Activated CD8-positive, alpha-beta memory T cell treated with anti-CD3 and anti-CD28 coated beads, Interleukin-2, amount 10 ng/mL, durations not matched to agents 7 days and 5 days (primary cell): ENCODE measurements around the gene GRM4. TPM values are rescaled to one million over a fixed set of nuclear protein-coding genes. Genes with fewer than 3 reads are reported as not detected.

Source experiments
- ATAC-seq: fragments of 150-1000 bp; cut with Tn5 transposase; one replicate; pipeline ENCODE4 v1.10.0; 2021; ENCODE audit warnings: moderate library complexity
- CTCF ChIA-PET: fragments of 350-600 bp; sonication (Branson Sonifier 250); formaldehyde crosslinking; loops from one replicate; lab custom pipeline; 2021; ENCODE audit warnings: antibody characterized with exemption; lab: Charles Lee
- DNase-seq: peaks from one replicate; pipeline ENCODE4 v3.0.0-alpha.2; 2020
- H3K27ac Mint-ChIP-seq: one replicate; pipeline ENCODE4 v1.8.0; 2021; ENCODE audit warnings: mild to moderate bottlenecking, mixed read lengths
- H3K27me3 Mint-ChIP-seq: one replicate; pipeline ENCODE4 v1.8.0; 2021; ENCODE audit warnings: mixed read lengths
- H3K36me3 Mint-ChIP-seq: one replicate; pipeline ENCODE4 v1.8.0; 2021; ENCODE audit warnings: mild to moderate bottlenecking, mixed read lengths
- H3K4me1 Mint-ChIP-seq: one replicate; pipeline ENCODE4 v1.8.0; 2021; ENCODE audit warnings: mixed read lengths
- H3K4me3 Mint-ChIP-seq: one replicate; pipeline ENCODE4 v1.8.0; 2021; ENCODE audit warnings: mild to moderate bottlenecking, moderate library complexity, mixed read lengths
- H3K9me3 Mint-ChIP-seq: one replicate; pipeline ENCODE4 v1.8.0; 2022; ENCODE audit warnings: low read depth, mixed read lengths
- total RNA-seq, 2 experiments: library from RNA; stranded (reverse); gene quantifications; one replicate each; pipeline ENCODE4 v1.2.3, GENCODE V29; 2021

The GRM4 gene
- total RNA-seq, 2 experiments from 2014 or later, result not detected

- H3K27ac Mint-ChIP-seq, result no peak overlapping the region
- H3K27me3 Mint-ChIP-seq, result peaks cover 22% of the 10 kb centered on the region
- H3K9me3 Mint-ChIP-seq, result no peaks in the 10 kb centered on the region
- ATAC-seq (no peak), DNase-seq (no peak)
- no peaks in the 10 kb centered on the region for H3K4me1 Mint-ChIP-seq
- H3K36me3 Mint-ChIP-seq, result no peaks in the 10 kb centered on the region
- CTCF ChIA-PET, result interaction anchor here (0.7 to 0.8 kb wide), 2 partner anchors 73 to 543 kb away, joined by 3 to 4 read pairs; no protein-coding TSS in a partner anchor
- H3K4me3 Mint-ChIP-seq, result no peak overlapping the region
Observed at GRCh38 chr6:34128045-34128444, 17.8 kb downstream of the GRM4 start.

- ATAC-seq, result no peak
- no peaks in the 10 kb centered on the region for H3K9me3 Mint-ChIP-seq
- no peak for DNase-seq
- H3K4me3 Mint-ChIP-seq, result no peak overlapping the region
- peaks cover 11% of the 10 kb centered on the region for H3K27me3 Mint-ChIP-seq
- H3K36me3 Mint-ChIP-seq, result no peaks in the 10 kb centered on the region
- CTCF ChIA-PET, result interaction anchor here (0.8 to 1.8 kb wide), 2 partner anchors 11 to 29 kb away, joined by 3 to 4 read pairs; no protein-coding TSS in a partner anchor
- no peak overlapping the region for H3K27ac Mint-ChIP-seq
- H3K4me1 Mint-ChIP-seq, result no peaks in the 10 kb centered on the region
Observed at GRCh38 chr6:34126419-34126818, 19.5 kb downstream of the GRM4 start.

- Mint-ChIP-seq H3K36me3 (no peaks in the 10 kb centered on the region), H3K4me3 (no peak overlapping the region), H3K27ac (no peak overlapping the region), H3K27me3 (peaks cover 6% of the 10 kb centered on the region), H3K9me3 (no peaks in the 10 kb centered on the region), H3K4me1 (peaks cover 2% of the 10 kb centered on the region)
- DNase-seq (no peak), ATAC-seq (no peak)
- CTCF ChIA-PET, result interaction anchor here (1.8 kb wide), 1 partner anchor 29 kb away, joined by 4 read pairs; no protein-coding TSS in a partner anchor
Observed at GRCh38 chr6:34125939-34126338, 19.9 kb downstream of the GRM4 start.

GRCh38 chr6:34120953-34121675 is 24.8 kb downstream of the GRM4 start:
- DNase-seq (peak; percentile 44), ATAC-seq (peak; percentile 58)
- H3K9me3 Mint-ChIP-seq, result no peaks in the 10 kb centered on the region
- no peak overlapping the region for H3K27ac Mint-ChIP-seq
- H3K4me1 Mint-ChIP-seq, result peaks cover 6% of the 10 kb centered on the region
- H3K27me3 Mint-ChIP-seq, result peaks cover 4% of the 10 kb centered on the region
- CTCF ChIA-PET, result no interaction called here
- H3K4me3 Mint-ChIP-seq, result no peak overlapping the region
- no peaks in the 10 kb centered on the region for H3K36me3 Mint-ChIP-seq

DNA sequence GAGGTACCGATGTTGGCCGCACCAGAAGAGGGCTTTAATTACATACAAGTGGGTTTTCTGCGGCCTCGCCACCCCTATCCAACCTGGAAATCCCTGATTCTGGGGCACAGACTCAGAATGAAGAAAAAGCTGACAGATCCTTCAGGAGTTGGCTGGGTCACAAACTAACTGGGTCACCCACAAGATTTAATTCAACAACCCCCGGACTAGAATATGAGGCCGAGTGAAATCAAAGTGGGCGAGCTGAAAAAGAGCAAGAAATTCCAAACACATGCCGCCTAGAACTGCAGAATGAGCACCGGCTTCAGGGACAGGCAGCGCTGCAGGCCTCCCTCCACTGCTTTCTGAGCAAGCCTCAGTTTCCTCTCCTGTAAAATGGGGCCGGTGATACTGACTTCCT is 30.0 kb downstream of the GRM4 start:
- no peak for DNase-seq
- peaks cover 28% of the 10 kb centered on the region for H3K27me3 Mint-ChIP-seq
- peaks cover 3% of the 10 kb centered on the region for H3K4me1 Mint-ChIP-seq
- CTCF ChIA-PET, result no interaction called here
- H3K9me3 Mint-ChIP-seq, result no peaks in the 10 kb centered on the region
- no peak for ATAC-seq
- no peak overlapping the region for H3K4me3 Mint-ChIP-seq
- no peaks in the 10 kb centered on the region for H3K36me3 Mint-ChIP-seq
- H3K27ac Mint-ChIP-seq, result no peak overlapping the region

GRCh38 chr6:34115403-34115795 is 30.5 kb downstream of the GRM4 start:
- CTCF ChIA-PET, result no interaction called here
- Mint-ChIP-seq H3K27ac (no peak overlapping the region), H3K27me3 (peaks cover 29% of the 10 kb centered on the region)

DNA sequence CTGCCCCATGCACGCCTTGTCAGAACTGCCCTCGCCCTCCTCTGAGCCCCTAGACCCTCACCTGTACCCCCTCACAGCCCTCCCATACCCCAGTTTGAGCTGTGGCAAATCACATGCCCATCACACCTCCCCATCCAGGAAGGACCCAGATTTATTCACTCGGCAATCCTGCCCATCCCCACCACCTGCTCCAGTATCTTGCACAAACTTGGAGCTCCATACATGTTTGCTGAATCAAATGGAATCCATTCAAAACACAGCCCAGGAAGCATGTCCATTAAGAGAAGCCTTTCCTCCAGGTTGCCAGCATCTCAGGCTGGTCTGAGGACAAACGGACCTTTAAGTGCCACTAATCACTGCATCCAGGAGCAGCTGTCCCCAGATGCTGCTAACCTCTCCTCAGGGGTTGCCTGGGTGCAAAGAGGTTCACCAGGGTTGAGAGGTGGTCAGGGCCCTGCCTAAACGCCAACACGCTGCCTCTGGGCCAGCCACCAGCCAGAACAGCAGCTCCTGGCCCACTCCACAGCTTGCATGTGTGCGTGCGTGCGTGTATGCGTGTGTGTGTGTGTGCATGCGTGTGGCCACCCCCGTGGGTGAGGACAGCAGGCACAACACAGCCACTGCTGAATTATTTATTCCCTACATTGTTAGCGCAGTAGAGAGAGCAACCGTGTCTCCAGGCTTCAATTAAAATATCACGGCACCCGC is 31.0 kb downstream of the GRM4 start:
- no peaks in the 10 kb centered on the region for H3K4me1 Mint-ChIP-seq
- H3K27me3 Mint-ChIP-seq, result peaks cover 29% of the 10 kb centered on the region
- ATAC-seq, result no peak
- CTCF ChIA-PET, result no interaction called here
- no peak overlapping the region for H3K27ac Mint-ChIP-seq
- H3K9me3 Mint-ChIP-seq, result no peaks in the 10 kb centered on the region
- no peak for DNase-seq
- no peaks in the 10 kb centered on the region for H3K36me3 Mint-ChIP-seq
- H3K4me3 Mint-ChIP-seq, result no peak overlapping the region

More at GRCh38 chr6:34115403-34115795, 30.5 kb downstream of the GRM4 start:
- no peaks in the 10 kb centered on the region for H3K36me3 Mint-ChIP-seq
- ATAC-seq (no peak), DNase-seq (no peak)
- peaks cover 1% of the 10 kb centered on the region for H3K4me1 Mint-ChIP-seq
- H3K4me3 Mint-ChIP-seq, result no peak overlapping the region
- H3K9me3 Mint-ChIP-seq, result no peaks in the 10 kb centered on the region

DNA sequence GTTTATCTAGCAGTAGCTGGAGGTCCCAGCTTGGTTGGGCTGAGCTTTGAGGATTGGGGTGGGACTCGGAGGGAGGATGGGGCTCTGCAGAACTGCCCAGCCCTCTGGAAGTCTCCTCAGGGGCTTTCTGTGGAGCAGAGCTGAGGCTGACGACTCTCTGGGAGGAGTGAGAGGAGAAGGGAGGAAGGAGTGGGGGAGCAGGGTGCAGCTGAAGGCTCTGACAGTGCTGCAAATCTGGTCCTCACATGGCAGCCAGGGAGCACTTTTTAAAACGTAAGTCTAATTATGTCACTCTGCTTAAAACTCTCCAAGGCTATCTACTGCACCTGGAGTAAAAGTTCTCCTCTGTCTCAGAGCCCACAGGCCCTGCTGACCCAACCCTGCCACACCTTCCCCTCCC is 32.4 kb downstream of the GRM4 start:
- H3K27me3 Mint-ChIP-seq, result peaks cover 29% of the 10 kb centered on the region
- DNase-seq (no peak), ATAC-seq (no peak)
- no peaks in the 10 kb centered on the region for H3K4me1 Mint-ChIP-seq
- no peaks in the 10 kb centered on the region for H3K9me3 Mint-ChIP-seq
- no peaks in the 10 kb centered on the region for H3K36me3 Mint-ChIP-seq
- no peak overlapping the region for H3K4me3 Mint-ChIP-seq
- no peak overlapping the region for H3K27ac Mint-ChIP-seq
- CTCF ChIA-PET, result no interaction called here

DNA sequence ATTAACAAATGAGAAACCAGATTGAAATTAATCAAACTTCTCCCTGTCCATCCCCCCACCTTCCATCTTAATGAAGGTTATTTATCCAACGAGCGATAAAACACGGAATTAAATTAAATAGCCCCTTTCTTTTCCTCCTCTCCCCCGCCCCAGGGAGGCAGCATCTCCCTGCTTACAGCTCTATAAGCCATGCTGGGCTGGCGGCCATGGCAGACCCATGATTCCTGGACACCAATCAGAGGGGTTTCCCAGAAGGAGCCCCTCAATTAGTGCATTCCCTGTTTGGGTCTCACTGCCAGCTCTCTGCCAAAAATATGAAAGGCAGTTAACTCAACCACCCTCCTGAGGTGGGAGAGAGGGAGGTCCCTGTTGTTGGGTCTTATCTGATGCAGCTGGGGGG is 33.8 kb downstream of the GRM4 start:
- DNase-seq (no peak), ATAC-seq (no peak)
- CTCF ChIA-PET, result interaction anchor here (0.9 kb wide), 1 partner anchor 85 kb away, joined by 3 read pairs; no protein-coding TSS in a partner anchor
- H3K27me3 Mint-ChIP-seq, result peaks cover 29% of the 10 kb centered on the region
- no peak overlapping the region for H3K4me3 Mint-ChIP-seq
- H3K9me3 Mint-ChIP-seq, result no peaks in the 10 kb centered on the region
- no peaks in the 10 kb centered on the region for H3K36me3 Mint-ChIP-seq
- H3K4me1 Mint-ChIP-seq, result no peaks in the 10 kb centered on the region
- no peak overlapping the region for H3K27ac Mint-ChIP-seq

DNA sequence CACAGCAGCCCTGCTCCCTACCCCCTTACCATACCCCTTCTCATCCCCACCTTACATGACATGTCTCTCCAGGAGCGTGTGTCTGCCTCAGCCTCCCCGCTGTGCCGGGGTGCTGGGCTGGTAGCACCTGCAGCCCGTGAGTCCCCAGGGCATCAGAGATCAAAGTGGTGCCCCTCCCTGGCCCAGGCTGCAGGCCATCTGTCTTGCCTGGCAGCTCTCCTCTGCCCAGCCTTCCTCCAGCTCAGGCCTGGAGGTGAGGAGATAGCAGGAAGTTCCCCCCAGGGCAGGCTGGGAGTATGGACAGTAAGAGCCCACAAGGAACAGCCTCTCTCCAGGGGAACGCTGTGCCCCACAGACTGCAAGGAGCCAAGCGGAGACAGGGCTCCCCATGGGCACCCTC is 35.3 kb downstream of the GRM4 start:
- H3K4me1 Mint-ChIP-seq, result no peaks in the 10 kb centered on the region
- H3K27ac Mint-ChIP-seq, result no peak overlapping the region
- no peaks in the 10 kb centered on the region for H3K9me3 Mint-ChIP-seq
- H3K4me3 Mint-ChIP-seq, result no peak overlapping the region
- no peak for ATAC-seq
- DNase-seq, result no peak
- peaks cover 30% of the 10 kb centered on the region for H3K27me3 Mint-ChIP-seq
- H3K36me3 Mint-ChIP-seq, result no peaks in the 10 kb centered on the region
- CTCF ChIA-PET, result no interaction called here

DNA sequence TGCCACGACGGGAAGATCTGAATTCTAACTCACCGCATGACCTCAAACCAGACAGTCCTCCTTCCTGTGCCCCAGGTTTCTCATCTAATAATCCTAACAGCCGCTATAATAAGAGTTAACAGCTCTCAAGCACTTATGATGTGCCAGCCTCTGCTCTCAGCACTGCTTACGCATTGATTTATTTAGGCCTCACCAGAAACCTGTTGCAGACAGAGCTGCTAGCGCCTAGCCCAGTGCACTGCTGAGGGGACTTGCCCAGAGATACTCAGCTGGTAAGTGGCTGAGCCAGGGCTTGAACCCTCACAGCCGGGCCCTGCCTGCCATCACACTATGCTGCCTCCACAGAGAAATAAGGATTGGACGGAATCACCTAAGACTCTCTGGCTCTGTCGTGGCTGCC is 37.7 kb downstream of the GRM4 start:
- Mint-ChIP-seq H3K27me3 (peaks cover 25% of the 10 kb centered on the region), H3K9me3 (no peaks in the 10 kb centered on the region), H3K36me3 (no peaks in the 10 kb centered on the region), H3K4me3 (no peak overlapping the region), H3K27ac (no peak overlapping the region), H3K4me1 (no peaks in the 10 kb centered on the region)
- DNase-seq (no peak), ATAC-seq (no peak)
- CTCF ChIA-PET, result no interaction called here

- Mint-ChIP-seq H3K27me3 (peaks cover 26% of the 10 kb centered on the region), H3K36me3 (no peaks in the 10 kb centered on the region), H3K9me3 (no peaks in the 10 kb centered on the region), H3K4me3 (no peak overlapping the region), H3K4me1 (no peaks in the 10 kb centered on the region), H3K27ac (no peak overlapping the region)
- no peak for ATAC-seq
- CTCF ChIA-PET, result no interaction called here
- DNase-seq, result no peak
Observed at GRCh38 chr6:34106900-34107299, 39.0 kb downstream of the GRM4 start.

DNA sequence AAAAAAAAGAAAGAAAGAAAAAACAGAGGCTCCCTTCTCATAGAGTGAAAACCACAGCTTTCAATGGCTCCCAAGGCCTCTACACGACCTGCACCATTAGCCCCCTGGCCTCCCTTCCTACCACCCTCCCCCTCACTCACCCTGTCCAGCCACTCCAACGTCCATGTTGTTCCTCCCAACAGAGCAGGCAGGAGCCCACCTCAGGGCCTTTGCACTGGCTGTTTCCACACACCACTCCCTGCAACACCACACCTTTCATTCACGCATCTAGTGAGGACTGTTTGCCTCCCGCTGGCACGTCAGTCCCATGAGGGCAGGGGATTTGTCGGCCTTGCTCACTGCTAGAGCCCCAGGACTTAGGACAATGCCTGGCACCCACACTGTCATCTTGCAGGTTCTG is 39.5 kb downstream of the GRM4 start:
- CTCF ChIA-PET, result no interaction called here
- H3K4me1 Mint-ChIP-seq, result no peaks in the 10 kb centered on the region
- no peak overlapping the region for H3K4me3 Mint-ChIP-seq
- H3K9me3 Mint-ChIP-seq, result no peaks in the 10 kb centered on the region
- no peaks in the 10 kb centered on the region for H3K36me3 Mint-ChIP-seq
- DNase-seq (no peak), ATAC-seq (no peak)
- peaks cover 26% of the 10 kb centered on the region for H3K27me3 Mint-ChIP-seq
- H3K27ac Mint-ChIP-seq, result no peak overlapping the region

- DNase-seq, result no peak
- H3K36me3 Mint-ChIP-seq, result no peaks in the 10 kb centered on the region
- H3K4me1 Mint-ChIP-seq, result no peaks in the 10 kb centered on the region
- H3K27me3 Mint-ChIP-seq, result peaks cover 20% of the 10 kb centered on the region
- no peak overlapping the region for H3K27ac Mint-ChIP-seq
- H3K4me3 Mint-ChIP-seq, result no peak overlapping the region
- CTCF ChIA-PET, result no interaction called here
- no peak for ATAC-seq
- H3K9me3 Mint-ChIP-seq, result no peaks in the 10 kb centered on the region
Observed at GRCh38 chr6:34104628-34105027, 41.3 kb downstream of the GRM4 start.
